GM12878 (cell line): ENCODE measurements around the gene BAG3. TPM values are rescaled to one million over a fixed set of nuclear protein-coding genes. Genes with fewer than 3 reads are reported as not detected.
"Not testable (repeated sequence)": the region's sequence is repeated elsewhere in the genome, so short reads cannot be mapped to it uniquely, and the experiment has no call there.

ENCODE experiments used
- ATAC-seq: fragments of 200-7000 bp; cut with Tn5 transposase; 3 replicates; pipeline ENCODE4 v1.9.1; 2020; ENCODE audit warnings: mild to moderate bottlenecking, moderate library complexity
- BruUV-seq: library from RNA; stranded (reverse); fragments of 400-500 nt; replicated peaks from 2 replicates; lab custom pipeline; 2021; lab: Mats Ljungman, UMichigan
- CTCF ChIA-PET: fragments of 300-600 bp; sonication (Branson Sonifier 250); formaldehyde crosslinking; extraction: SDS; loops from one replicate; lab custom pipeline; 2021; ENCODE audit warnings: inconsistent platforms; lab: Yijun Ruan, JAX
- POLR2A ChIA-PET: fragments of 350-600 bp; formaldehyde crosslinking; extraction: SDS; loops from one replicate; lab custom pipeline; 2021; ENCODE audit warnings: inconsistent platforms; lab: Charles Lee
- RAD21 ChIA-PET: fragments of 300-600 bp; sonication (Branson Sonifier 250); formaldehyde crosslinking; loops from one replicate; lab custom pipeline; 2023; ENCODE audit warnings: antibody characterized with exemption; ENCODE audit not compliant: unreplicated experiment; lab: Charles Lee
- SMC1A ChIA-PET: fragments of 300-600 bp; sonication (Branson Sonifier 250); formaldehyde crosslinking; loops from one replicate; lab custom pipeline; 2023; ENCODE audit not compliant: unreplicated experiment, uncharacterized antibody; lab: Charles Lee
- DNase-seq: peaks from one replicate; pipeline ENCODE4 v3.0.0-alpha.2; 2011; ENCODE audit warnings: low read depth, low spot score
- FAIRE-seq: peaks from 3 replicates; lab custom pipeline; 2011; peaks lifted over from hg19 to GRCh38; lab: Jason Lieb, UNC
- H2AFZ ChIP-seq: 2 replicates; pipeline ENCODE4 v1.6.0; 2011; ENCODE audit warnings: low read depth, low read length, control low read depth; ENCODE audit not compliant: control insufficient read depth
- H3K27ac ChIP-seq: 2 replicates; pipeline ENCODE4 v1.5.1; 2011; ENCODE audit warnings: control low read depth; ENCODE audit not compliant: control insufficient read depth, insufficient read depth
- H3K27me3 ChIP-seq, 2 experiments: replicated peaks in 1 of 2; 2 replicates each; pipeline versions ENCODE4 v1.6.0 to v1.6.1; 2011; ENCODE audit warnings: low read length in 1 of 2; ENCODE audit not compliant: control insufficient read depth in 2 of 2, insufficient read depth in 2 of 2
- H3K36me3 ChIP-seq, 2 experiments: 2 replicates each; pipeline ENCODE4 v1.5.1; 2011; ENCODE audit warnings: low read length in 1 of 2; ENCODE audit not compliant: control insufficient read depth in 2 of 2, insufficient read depth in 2 of 2
- H3K4me1 ChIP-seq: 2 replicates; pipeline ENCODE4 v1.6.1; 2011; ENCODE audit warnings: mild to moderate bottlenecking, low read length, moderate library complexity, mixed read lengths; ENCODE audit not compliant: control insufficient read depth, insufficient read depth
- H3K4me2 ChIP-seq: 2 replicates; pipeline ENCODE4 v1.6.0; 2011; ENCODE audit warnings: control low read depth; ENCODE audit not compliant: control insufficient read depth, insufficient read depth
- H3K4me3 ChIP-seq: fragments of 200-600 bp; sonication (generic); 2 replicates; pipeline ENCODE4 v1.5.1; 2016
- H3K79me2 ChIP-seq: 2 replicates; pipeline ENCODE4 v1.6.0; 2011; ENCODE audit warnings: low read length; ENCODE audit not compliant: control insufficient read depth, insufficient read depth
- H3K9ac ChIP-seq: 2 replicates; pipeline ENCODE4 v1.8.0; 2011; ENCODE audit warnings: low read length, control low read depth, mixed read lengths; ENCODE audit not compliant: control insufficient read depth, insufficient read depth
- H3K9me3 ChIP-seq: replicated peaks from 3 replicates; pipeline ENCODE4 v1.5.1; 2011; ENCODE audit warnings: mild to moderate bottlenecking, low read length; ENCODE audit not compliant: control insufficient read depth, insufficient read depth
- H4K20me1 ChIP-seq: 2 replicates; pipeline ENCODE4 v1.6.0; 2011; ENCODE audit not compliant: control insufficient read depth, insufficient read depth
- E4F1 ChIP-seq: fragments of 450-650 bp; IDR thresholded peaks from 2 replicates; pipeline ENCODE4 v1.6.1; 2018; ENCODE audit warnings: borderline replicate concordance, mild to moderate bottlenecking; ENCODE audit not compliant: partially characterized antibody
- MTA2 ChIP-seq: fragments of 450-650 bp; IDR thresholded peaks from 2 replicates; pipeline ENCODE4 v1.6.1; 2016; ENCODE audit warnings: low read depth, mild to moderate bottlenecking, moderate library complexity
- WGBS: methylation state at CpG from one replicate; pipeline ENCODE4 v1.1.6; 2016; ENCODE audit warnings: low lambda C conversion rate; ENCODE audit not compliant: insufficient replicate concordance, insufficient coverage; ENCODE audit errors: missing lambda C conversion rate; 5-methylcytosine and 5-hydroxymethylcytosine counted together
- in situ Hi-C: fragments of 300-500 bp; cut with MboI; formaldehyde crosslinking; loops from 9 replicates; pipeline ENCODE4 v1.14.3; 2018; ENCODE audit warnings: mixed read lengths
- intact Hi-C: fragments of 100-400 bp; cut with micrococcal nuclease; formaldehyde crosslinking; loops from one replicate; pipeline ENCODE4 v1.14.2; 2022; ENCODE audit not compliant: unreplicated experiment
- polyA plus RNA-seq, 11 experiments: library from polyadenylated mRNA; depleted of rRNA in 4 of 11; unstranded in 6 of 11; stranded (reverse) in 5 of 11; fragments of >200 nt; fragmentation: Nextera tagmentation in 4 of 11; fragmentation: Illumina TruSeq in 1 of 11; extraction: Ambion mirVana in 4 of 11; extraction: Trizol in 1 of 11; gene quantifications; 1 replicate in 1 of 11; 2 replicates in 10 of 11; pipeline versions ENCODE4 v1.2.1 to v1.2.3, GENCODE V29; 2011 to 2016; ENCODE audit warnings: inconsistent platforms in 2 of 11, missing spikeins in 2 of 11, low read depth in 1 of 11
- total RNA-seq, 4 experiments: library from RNA; depleted of rRNA in 3 of 4; stranded (reverse); fragments of >200 nt in 3 of 4; fragmentation: Illumina TruSeq in 1 of 4; extraction: Trizol in 1 of 4; gene quantifications; 2 replicates each; pipeline versions ENCODE4 v1.2.1 to v1.2.3, GENCODE V29; 2013 to 2021

BAG3 gene
- total and polyA plus RNA-seq, 10 of the 15 experiments (the other 5 are each of a cell fraction or from before 2014, with no cell fraction given): 0.71 to 14.1 (median 4.3) TPM

- ChIA-PET CTCF (no interaction called here), RAD21 (no interaction called here)
- H3K79me2 ChIP-seq: no peaks in the 10 kb centered on the region
- no TSS peak for BruUV-seq
- H3K4me2 ChIP-seq: no peak overlapping the region
- intact Hi-C loops: no loop called here
- TF ChIP-seq E4F1: no peak
- TF ChIP-seq MTA2: no peak
- TF ChIP-seq, all 136 proteins: peak for 0
- SMC1A ChIA-PET: no interaction called here
- POLR2A ChIA-PET: no interaction called here
- WGBS: 4% methylated on average over 2 of the region's 2 CpGs
- no peak for ATAC-seq
- Histone ChIP-seq H3K27me3 (no peaks in the 10 kb centered on the region), H3K27ac (no peak overlapping the region), H3K9me3 (no peaks in the 10 kb centered on the region), H3K4me1 (no peaks in the 10 kb centered on the region), H4K20me1 (no peaks in the 10 kb centered on the region), H3K9ac (no peak overlapping the region), H3K4me3 (no peak overlapping the region), H2AFZ (no peak overlapping the region), H3K36me3 (no peaks in the 10 kb centered on the region)
- FAIRE-seq: no peak
- in situ Hi-C loops: no loop called here
- DNase-seq: no peak
These were observed 32.0 kb upstream of the BAG3 start for GRCh38 chr10:119619215-119619614.

- H3K4me2 ChIP-seq, RAD21 ChIA-PET, CTCF ChIA-PET, H3K27me3 ChIP-seq, H3K9ac ChIP-seq, H4K20me1 ChIP-seq, DNase-seq, ATAC-seq, intact Hi-C loops, POLR2A ChIA-PET, SMC1A ChIA-PET, H3K27ac ChIP-seq, H2AFZ ChIP-seq, H3K9me3 ChIP-seq, in situ Hi-C loops, FAIRE-seq, H3K4me3 ChIP-seq, H3K4me1 ChIP-seq, H3K36me3 ChIP-seq, BruUV-seq, H3K79me2 ChIP-seq: not testable (repeated sequence)
- WGBS: 68% methylated on average over 8 of the region's 8 CpGs
These were observed 31.4 kb upstream of the BAG3 start for GRCh38 chr10:119619811-119620210.
